Glutamatergic neuron (in vitro differentiated cells): ENCODE results near the gene JAZF1. TPM values are rescaled to one million over a fixed set of nuclear protein-coding genes. Genes with fewer than 3 reads are reported as not detected.
A peak's percentile ranks its signal among the peaks of the same experiment; 100 is the strongest.

Experiments used
- DNase-seq: peaks from one replicate; pipeline ENCODE4 v3.0.0; 2022
- H3K27ac Mint-ChIP-seq: one replicate; pipeline ENCODE4 v1.8.0; 2020; ENCODE audit warnings: mild to moderate bottlenecking, mixed read lengths, inconsistent platforms; ENCODE audit not compliant: unreplicated experiment
- H3K27me3 Mint-ChIP-seq: one replicate; pipeline ENCODE4 v1.8.0; 2020; ENCODE audit warnings: mild to moderate bottlenecking, moderate library complexity, mixed read lengths, inconsistent platforms; ENCODE audit not compliant: unreplicated experiment
- H3K36me3 Mint-ChIP-seq: one replicate; pipeline ENCODE4 v1.8.0; 2020; ENCODE audit warnings: mild to moderate bottlenecking, mixed read lengths, inconsistent platforms; ENCODE audit not compliant: unreplicated experiment
- H3K4me1 Mint-ChIP-seq: one replicate; pipeline ENCODE4 v1.8.0; 2020; ENCODE audit warnings: mild to moderate bottlenecking, low read depth, mixed read lengths, inconsistent platforms; ENCODE audit not compliant: unreplicated experiment
- H3K4me3 Mint-ChIP-seq: one replicate; pipeline ENCODE4 v1.8.0; 2020; ENCODE audit warnings: mild to moderate bottlenecking, mixed read lengths, inconsistent platforms; ENCODE audit not compliant: unreplicated experiment
- H3K9me3 Mint-ChIP-seq: one replicate; pipeline ENCODE4 v1.8.0; 2020; ENCODE audit warnings: mild to moderate bottlenecking, moderate library complexity, mixed read lengths, inconsistent platforms; ENCODE audit not compliant: unreplicated experiment
- CTCF ChIP-seq: fragments of 200-600 bp; sonication (generic); IDR thresholded peaks from one replicate; pipeline ENCODE4 v1.5.0; 2021; ENCODE audit not compliant: partially characterized antibody, unreplicated experiment
- total RNA-seq: library from RNA; stranded (reverse); fragmentation: NEBNext Ultra II Directional; extraction: Animal tissue kit (Norgen Biotek cat#: 25700); gene quantifications from one replicate; pipeline ENCODE4 v1.2.1, GENCODE V29; 2021; ENCODE audit not compliant: unreplicated experiment

Gene JAZF1
- total RNA-seq, 1 donor from 2014 or later, result 14.1 TPM

- DNase-seq, result no peak
- Mint-ChIP-seq H3K4me1 (peaks cover 9% of the 10 kb centered on the region), H3K4me3 (no peak overlapping the region)
Observed at GRCh38 chr7:28028471-28028870, 152.1 kb downstream of the JAZF1 start.

GRCh38 chr7:28026237-28026636 is 154.4 kb downstream of the JAZF1 start:
- TF ChIP-seq CTCF, result no peak
- no peaks in the 10 kb centered on the region for H3K36me3 Mint-ChIP-seq
- no peak overlapping the region for H3K27ac Mint-ChIP-seq
- no peaks in the 10 kb centered on the region for H3K9me3 Mint-ChIP-seq
- DNase-seq, result no peak
- H3K27me3 Mint-ChIP-seq, result no peaks in the 10 kb centered on the region
- H3K4me3 Mint-ChIP-seq, result no peak overlapping the region
- H3K4me1 Mint-ChIP-seq, result peaks cover 12% of the 10 kb centered on the region

More at GRCh38 chr7:28028471-28028870, 152.1 kb downstream of the JAZF1 start:
- Mint-ChIP-seq H3K27ac (no peak overlapping the region), H3K36me3 (no peaks in the 10 kb centered on the region), H3K27me3 (no peaks in the 10 kb centered on the region), H3K9me3 (no peaks in the 10 kb centered on the region)
- TF ChIP-seq CTCF, result no peak

GRCh38 chr7:28024786-28025334 is 155.7 kb downstream of the JAZF1 start:
- no peak for DNase-seq
- Mint-ChIP-seq H3K9me3 (no peaks in the 10 kb centered on the region), H3K4me1 (peaks cover 17% of the 10 kb centered on the region), H3K4me3 (no peak overlapping the region), H3K27ac (no peak overlapping the region), H3K27me3 (no peaks in the 10 kb centered on the region), H3K36me3 (no peaks in the 10 kb centered on the region)
- no peak for TF ChIP-seq CTCF

- Mint-ChIP-seq H3K27ac (no peak overlapping the region), H3K4me3 (no peak overlapping the region), H3K27me3 (no peaks in the 10 kb centered on the region), H3K9me3 (no peaks in the 10 kb centered on the region), H3K36me3 (no peaks in the 10 kb centered on the region), H3K4me1 (peaks cover 16% of the 10 kb centered on the region)
- TF ChIP-seq CTCF, result peak; percentile 74
- peak; percentile 64 for DNase-seq
Observed at GRCh38 chr7:28020302-28020940, 160.2 kb downstream of the JAZF1 start.

GRCh38 chr7:28018856-28019465 is 161.6 kb downstream of the JAZF1 start:
- Mint-ChIP-seq H3K4me3 (no peak overlapping the region), H3K27ac (no peak overlapping the region), H3K9me3 (no peaks in the 10 kb centered on the region), H3K36me3 (peaks cover 7% of the 10 kb centered on the region), H3K4me1 (peaks cover 16% of the 10 kb centered on the region), H3K27me3 (no peaks in the 10 kb centered on the region)
- DNase-seq, result no peak
- TF ChIP-seq CTCF, result no peak
